Testis (tissue), 2 donors: ENCODE results near the gene TRIM16.

ENCODE experiments used
- POLR2A ChIP-seq: fragments of 450-650 bp; IDR thresholded peaks from one replicate; pipeline ENCODE4 v1.6.1; 2017; ENCODE audit warnings: antibody characterized with exemption, mild to moderate bottlenecking, moderate library complexity
- TF ChIP-seq, protein P1 (sequence below), 3 experiments: fragments of 450-650 bp in 2 of 3; fragments of 200-600 bp in 1 of 3; sonication (generic) in 1 of 3; IDR thresholded peaks; one replicate each; pipeline ENCODE4 v1.5.1; 2016 to 2019; ENCODE audit warnings: antibody characterized with exemption in 3 of 3, mild to moderate bottlenecking in 2 of 3, moderate library complexity in 1 of 3

DNA sequence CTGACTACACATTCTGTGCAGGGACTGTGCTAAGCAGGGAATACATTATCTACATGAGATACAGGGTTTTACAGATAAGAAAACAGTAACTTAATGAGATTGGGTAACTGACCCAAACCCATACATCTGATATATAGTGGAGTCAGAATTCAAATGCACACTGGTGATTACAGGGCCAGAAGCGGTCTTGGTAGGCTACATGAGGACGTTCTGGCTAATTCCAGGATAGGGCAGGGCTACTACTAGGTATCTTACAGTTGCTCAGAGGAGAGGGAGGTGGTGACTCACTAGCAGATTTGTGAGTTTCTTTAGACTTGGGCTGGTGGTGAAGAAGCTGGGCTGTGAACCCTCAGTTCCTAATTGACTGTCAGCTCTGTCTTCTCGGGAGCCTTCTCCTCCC is 21.4 kb downstream of the TRIM16 start:
- TF ChIP-seq, protein P1, sequence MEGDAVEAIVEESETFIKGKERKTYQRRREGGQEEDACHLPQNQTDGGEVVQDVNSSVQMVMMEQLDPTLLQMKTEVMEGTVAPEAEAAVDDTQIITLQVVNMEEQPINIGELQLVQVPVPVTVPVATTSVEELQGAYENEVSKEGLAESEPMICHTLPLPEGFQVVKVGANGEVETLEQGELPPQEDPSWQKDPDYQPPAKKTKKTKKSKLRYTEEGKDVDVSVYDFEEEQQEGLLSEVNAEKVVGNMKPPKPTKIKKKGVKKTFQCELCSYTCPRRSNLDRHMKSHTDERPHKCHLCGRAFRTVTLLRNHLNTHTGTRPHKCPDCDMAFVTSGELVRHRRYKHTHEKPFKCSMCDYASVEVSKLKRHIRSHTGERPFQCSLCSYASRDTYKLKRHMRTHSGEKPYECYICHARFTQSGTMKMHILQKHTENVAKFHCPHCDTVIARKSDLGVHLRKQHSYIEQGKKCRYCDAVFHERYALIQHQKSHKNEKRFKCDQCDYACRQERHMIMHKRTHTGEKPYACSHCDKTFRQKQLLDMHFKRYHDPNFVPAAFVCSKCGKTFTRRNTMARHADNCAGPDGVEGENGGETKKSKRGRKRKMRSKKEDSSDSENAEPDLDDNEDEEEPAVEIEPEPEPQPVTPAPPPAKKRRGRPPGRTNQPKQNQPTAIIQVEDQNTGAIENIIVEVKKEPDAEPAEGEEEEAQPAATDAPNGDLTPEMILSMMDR (IDR thresholded peaks at IDR 0.05), result no peak
- TF ChIP-seq POLR2A, result no peak
